ENCODE results near the gene APOM.

Gene APOM

GRCh38 chr6:31630177-31630934, 25.3 kb upstream of the APOM start:
- H3K36me3 ChIP-seq (ENCODE audit: control insufficient read depth in 2 of 2, insufficient read depth in 2 of 2, low read length in 2 of 2): peaks cover 76 to 90% of the 10 kb centered on the region in 2 donors
- no peaks in the 10 kb centered on the region for H3K27me3 ChIP-seq (ENCODE audit: control insufficient read depth in 2 of 2, insufficient read depth in 2 of 2, low read length in 2 of 2)
- no peaks in the 10 kb centered on the region for H3K4me1 ChIP-seq (ENCODE audit: control insufficient read depth in 2 of 2, insufficient read depth in 2 of 2, low read length in 2 of 2)
- H3K27ac ChIP-seq (ENCODE audit: low read depth in 2 of 2, low read length in 2 of 2): no peak overlapping the region
- H3K9ac ChIP-seq (ENCODE audit: low read depth in 1 of 2, low read length in 2 of 2): no peak overlapping the region
- no peak overlapping the region for H3K4me3 ChIP-seq (ENCODE audit: low read length in 2 of 2)
- H3K9me3 ChIP-seq (ENCODE audit: control insufficient read depth in 2 of 2, low read length in 2 of 2): no peaks in the 10 kb centered on the region

GRCh38 chr6:31631209-31631608, 24.5 kb upstream of the APOM start:
- Histone ChIP-seq H3K4me3 (ENCODE audit: low read length in 2 of 2) (no peak overlapping the region), H3K36me3 (ENCODE audit: control insufficient read depth in 2 of 2, insufficient read depth in 2 of 2, low read length in 2 of 2) (peaks cover 76 to 90% of the 10 kb centered on the region in 2 donors), H3K9me3 (ENCODE audit: control insufficient read depth in 2 of 2, low read length in 2 of 2) (no peaks in the 10 kb centered on the region), H3K27ac (ENCODE audit: low read depth in 2 of 2, low read length in 2 of 2) (no peak overlapping the region), H3K27me3 (ENCODE audit: control insufficient read depth in 2 of 2, insufficient read depth in 2 of 2, low read length in 2 of 2) (no peaks in the 10 kb centered on the region), H3K4me1 (ENCODE audit: control insufficient read depth in 2 of 2, insufficient read depth in 2 of 2, low read length in 2 of 2) (no peaks in the 10 kb centered on the region), H3K9ac (ENCODE audit: low read depth in 1 of 2, low read length in 2 of 2) (no peak overlapping the region)

- Histone ChIP-seq H3K4me3 (ENCODE audit: low read length in 2 of 2) (no peak overlapping the region), H3K27me3 (ENCODE audit: control insufficient read depth in 2 of 2, insufficient read depth in 2 of 2, low read length in 2 of 2) (no peaks in the 10 kb centered on the region), H3K4me1 (ENCODE audit: control insufficient read depth in 2 of 2, insufficient read depth in 2 of 2, low read length in 2 of 2) (no peaks in the 10 kb centered on the region), H3K27ac (ENCODE audit: low read depth in 2 of 2, low read length in 2 of 2) (no peak overlapping the region), H3K9me3 (ENCODE audit: control insufficient read depth in 2 of 2, low read length in 2 of 2) (no peaks in the 10 kb centered on the region), H3K36me3 (ENCODE audit: control insufficient read depth in 2 of 2, insufficient read depth in 2 of 2, low read length in 2 of 2) (peaks cover 75 to 90% of the 10 kb centered on the region in 2 donors), H3K9ac (ENCODE audit: low read depth in 1 of 2, low read length in 2 of 2) (no peak overlapping the region)
Observed at GRCh38 chr6:31631681-31632278, 23.9 kb upstream of the APOM start.

GRCh38 chr6:31632279-31632946, 23.3 kb upstream of the APOM start:
- Histone ChIP-seq H3K9me3 (ENCODE audit: control insufficient read depth in 2 of 2, low read length in 2 of 2) (no peaks in the 10 kb centered on the region), H3K27me3 (ENCODE audit: control insufficient read depth in 2 of 2, insufficient read depth in 2 of 2, low read length in 2 of 2) (no peaks in the 10 kb centered on the region), H3K36me3 (ENCODE audit: control insufficient read depth in 2 of 2, insufficient read depth in 2 of 2, low read length in 2 of 2) (peaks cover 75 to 90% of the 10 kb centered on the region in 2 donors), H3K4me1 (ENCODE audit: control insufficient read depth in 2 of 2, insufficient read depth in 2 of 2, low read length in 2 of 2) (no peaks in the 10 kb centered on the region), H3K9ac (ENCODE audit: low read depth in 1 of 2, low read length in 2 of 2) (no peak overlapping the region), H3K27ac (ENCODE audit: low read depth in 2 of 2, low read length in 2 of 2) (no peak overlapping the region), H3K4me3 (ENCODE audit: low read length in 2 of 2) (no peak overlapping the region)

- H3K9ac ChIP-seq (ENCODE audit: low read depth in 1 of 2, low read length in 2 of 2): no peak overlapping the region
- no peak overlapping the region for H3K4me3 ChIP-seq (ENCODE audit: low read length in 2 of 2)
- no peaks in the 10 kb centered on the region for H3K9me3 ChIP-seq (ENCODE audit: control insufficient read depth in 2 of 2, low read length in 2 of 2)
- no peaks in the 10 kb centered on the region for H3K4me1 ChIP-seq (ENCODE audit: control insufficient read depth in 2 of 2, insufficient read depth in 2 of 2, low read length in 2 of 2)
- H3K27ac ChIP-seq (ENCODE audit: low read depth in 2 of 2, low read length in 2 of 2): no peak overlapping the region
- no peaks in the 10 kb centered on the region for H3K27me3 ChIP-seq (ENCODE audit: control insufficient read depth in 2 of 2, insufficient read depth in 2 of 2, low read length in 2 of 2)
- H3K36me3 ChIP-seq (ENCODE audit: control insufficient read depth in 2 of 2, insufficient read depth in 2 of 2, low read length in 2 of 2): peaks cover 65 to 86% of the 10 kb centered on the region in 2 donors
Observed at GRCh38 chr6:31633447-31633846, 22.2 kb upstream of the APOM start.

GRCh38 chr6:31634131-31634530, 21.6 kb upstream of the APOM start:
- no peak overlapping the region for H3K9ac ChIP-seq (ENCODE audit: low read depth in 1 of 2, low read length in 2 of 2)
- H3K9me3 ChIP-seq (ENCODE audit: control insufficient read depth in 2 of 2, low read length in 2 of 2): no peaks in the 10 kb centered on the region
- H3K4me1 ChIP-seq (ENCODE audit: control insufficient read depth in 2 of 2, insufficient read depth in 2 of 2, low read length in 2 of 2): no peaks in the 10 kb centered on the region
- H3K36me3 ChIP-seq (ENCODE audit: control insufficient read depth in 2 of 2, insufficient read depth in 2 of 2, low read length in 2 of 2): peaks cover 67 to 83% of the 10 kb centered on the region in 2 donors
- no peak overlapping the region for H3K27ac ChIP-seq (ENCODE audit: low read depth in 2 of 2, low read length in 2 of 2)
- no peak overlapping the region for H3K4me3 ChIP-seq (ENCODE audit: low read length in 2 of 2)
- no peaks in the 10 kb centered on the region for H3K27me3 ChIP-seq (ENCODE audit: control insufficient read depth in 2 of 2, insufficient read depth in 2 of 2, low read length in 2 of 2)

GRCh38 chr6:31634969-31635575, 20.6 kb upstream of the APOM start:
- peaks cover 69 to 86% of the 10 kb centered on the region in 2 donors for H3K36me3 ChIP-seq (ENCODE audit: control insufficient read depth in 2 of 2, insufficient read depth in 2 of 2, low read length in 2 of 2)

GRCh38 chr6:31636698-31637596, 18.7 kb upstream of the APOM start:
- no peaks in the 10 kb centered on the region for H3K9me3 ChIP-seq (ENCODE audit: control insufficient read depth in 2 of 2, low read length in 2 of 2)

More at GRCh38 chr6:31634969-31635575, 20.6 kb upstream of the APOM start:
- Histone ChIP-seq H3K4me1 (ENCODE audit: control insufficient read depth in 2 of 2, insufficient read depth in 2 of 2, low read length in 2 of 2) (no peaks in the 10 kb centered on the region), H3K27me3 (ENCODE audit: control insufficient read depth in 2 of 2, insufficient read depth in 2 of 2, low read length in 2 of 2) (no peaks in the 10 kb centered on the region), H3K9ac (ENCODE audit: low read depth in 1 of 2, low read length in 2 of 2) (no peak overlapping the region), H3K9me3 (ENCODE audit: control insufficient read depth in 2 of 2, low read length in 2 of 2) (no peaks in the 10 kb centered on the region), H3K27ac (ENCODE audit: low read depth in 2 of 2, low read length in 2 of 2) (no peak overlapping the region), H3K4me3 (ENCODE audit: low read length in 2 of 2) (no peak overlapping the region)

GRCh38 chr6:31639043-31639442, 16.7 kb upstream of the APOM start:
- Histone ChIP-seq H3K9ac (ENCODE audit: low read depth in 1 of 2, low read length in 2 of 2) (no peak overlapping the region), H3K4me3 (ENCODE audit: low read length in 2 of 2) (no peak overlapping the region), H3K9me3 (ENCODE audit: control insufficient read depth in 2 of 2, low read length in 2 of 2) (no peaks in the 10 kb centered on the region), H3K27me3 (ENCODE audit: control insufficient read depth in 2 of 2, insufficient read depth in 2 of 2, low read length in 2 of 2) (no peaks in the 10 kb centered on the region), H3K4me1 (ENCODE audit: control insufficient read depth in 2 of 2, insufficient read depth in 2 of 2, low read length in 2 of 2) (no peaks in the 10 kb centered on the region), H3K27ac (ENCODE audit: low read depth in 2 of 2, low read length in 2 of 2) (no peak overlapping the region), H3K36me3 (ENCODE audit: control insufficient read depth in 2 of 2, insufficient read depth in 2 of 2, low read length in 2 of 2) (peaks cover 80 to 88% of the 10 kb centered on the region in 2 donors)

More at GRCh38 chr6:31636698-31637596, 18.7 kb upstream of the APOM start:
- Histone ChIP-seq H3K27ac (ENCODE audit: low read depth in 2 of 2, low read length in 2 of 2) (no peak overlapping the region), H3K4me1 (ENCODE audit: control insufficient read depth in 2 of 2, insufficient read depth in 2 of 2, low read length in 2 of 2) (no peaks in the 10 kb centered on the region), H3K27me3 (ENCODE audit: control insufficient read depth in 2 of 2, insufficient read depth in 2 of 2, low read length in 2 of 2) (no peaks in the 10 kb centered on the region), H3K36me3 (ENCODE audit: control insufficient read depth in 2 of 2, insufficient read depth in 2 of 2, low read length in 2 of 2) (peaks cover 78 to 89% of the 10 kb centered on the region in 2 donors), H3K4me3 (ENCODE audit: low read length in 2 of 2) (no peak overlapping the region), H3K9ac (ENCODE audit: low read depth in 1 of 2, low read length in 2 of 2) (no peak overlapping the region)
